Activated naive CD8-positive, alpha-beta T cell treated with anti-CD3 and anti-CD28 coated beads for 36 hours (primary cell): ENCODE results near the gene DOCK2. TPM values are rescaled to one million over a fixed set of nuclear protein-coding genes. Genes with fewer than 3 reads are reported as not detected.

Source experiments
- DNase-seq: peaks from one replicate; pipeline ENCODE4 v3.0.0; 2021
- H3K27ac Mint-ChIP-seq: one replicate; pipeline ENCODE4 v1.8.0; 2022; ENCODE audit warnings: mild to moderate bottlenecking, moderate library complexity, mixed read lengths
- H3K27me3 Mint-ChIP-seq: one replicate; pipeline ENCODE4 v1.8.0; 2022; ENCODE audit warnings: mild to moderate bottlenecking, mixed read lengths
- H3K36me3 Mint-ChIP-seq: one replicate; pipeline ENCODE4 v1.8.0; 2021; ENCODE audit warnings: mild to moderate bottlenecking, mixed read lengths
- H3K4me1 Mint-ChIP-seq: one replicate; pipeline ENCODE4 v1.8.0; 2021; ENCODE audit warnings: mixed read lengths
- H3K4me3 Mint-ChIP-seq: one replicate; pipeline ENCODE4 v1.8.0; 2022; ENCODE audit warnings: mild to moderate bottlenecking, moderate library complexity, mixed read lengths
- H3K9me3 Mint-ChIP-seq: one replicate; pipeline ENCODE4 v1.8.0; 2022; ENCODE audit warnings: mixed read lengths
- total RNA-seq, 2 experiments: library from RNA; stranded (reverse); gene quantifications; one replicate each; pipeline ENCODE4 v1.2.3, GENCODE V29; 2021

Gene DOCK2
- total RNA-seq, 2 experiments from 2014 or later: 149 TPM

- H3K27me3 Mint-ChIP-seq: no peaks in the 10 kb centered on the region
- no peak for DNase-seq
- H3K36me3 Mint-ChIP-seq: peaks cover 7% of the 10 kb centered on the region
- H3K9me3 Mint-ChIP-seq: no peaks in the 10 kb centered on the region
- H3K4me3 Mint-ChIP-seq: no peak overlapping the region
- H3K27ac Mint-ChIP-seq: no peak overlapping the region
- no peaks in the 10 kb centered on the region for H3K4me1 Mint-ChIP-seq
These were observed 334.1 kb downstream of the DOCK2 start for GRCh38 chr5:169970911-169971765.

- Mint-ChIP-seq H3K4me3 (no peak overlapping the region), H3K36me3 (peaks cover 7% of the 10 kb centered on the region), H3K27ac (no peak overlapping the region), H3K4me1 (no peaks in the 10 kb centered on the region), H3K9me3 (no peaks in the 10 kb centered on the region), H3K27me3 (no peaks in the 10 kb centered on the region)
- no peak for DNase-seq
These were observed 334.7 kb downstream of the DOCK2 start for GRCh38 chr5:169971780-169972179.

- no peaks in the 10 kb centered on the region for H3K27me3 Mint-ChIP-seq
- H3K36me3 Mint-ChIP-seq: peaks cover 4% of the 10 kb centered on the region
- no peaks in the 10 kb centered on the region for H3K9me3 Mint-ChIP-seq
- no peak for DNase-seq
- no peak overlapping the region for H3K4me3 Mint-ChIP-seq
- H3K27ac Mint-ChIP-seq: no peak overlapping the region
- H3K4me1 Mint-ChIP-seq: no peaks in the 10 kb centered on the region
These were observed 336.0 kb downstream of the DOCK2 start for GRCh38 chr5:169973056-169973455.

GRCh38 chr5:169974121-169974770 lies 337.2 kb downstream of the DOCK2 start:
- no peak overlapping the region for H3K27ac Mint-ChIP-seq
- H3K9me3 Mint-ChIP-seq: no peaks in the 10 kb centered on the region
- H3K36me3 Mint-ChIP-seq: peaks cover 2% of the 10 kb centered on the region
- H3K27me3 Mint-ChIP-seq: no peaks in the 10 kb centered on the region
- H3K4me3 Mint-ChIP-seq: no peak overlapping the region
- H3K4me1 Mint-ChIP-seq: no peaks in the 10 kb centered on the region
- no peak for DNase-seq

GRCh38 chr5:169978714-169979113 lies 341.6 kb downstream of the DOCK2 start:
- Mint-ChIP-seq H3K4me3 (no peak overlapping the region), H3K36me3 (peaks cover 15% of the 10 kb centered on the region), H3K4me1 (no peaks in the 10 kb centered on the region), H3K27ac (no peak overlapping the region), H3K27me3 (no peaks in the 10 kb centered on the region), H3K9me3 (no peaks in the 10 kb centered on the region)
- DNase-seq: no peak

- Mint-ChIP-seq H3K36me3 (peaks cover 19% of the 10 kb centered on the region), H3K4me3 (no peak overlapping the region), H3K27ac (no peak overlapping the region), H3K27me3 (no peaks in the 10 kb centered on the region), H3K9me3 (no peaks in the 10 kb centered on the region), H3K4me1 (no peaks in the 10 kb centered on the region)
- DNase-seq: no peak
These were observed 342.8 kb downstream of the DOCK2 start for GRCh38 chr5:169979871-169980270.

GRCh38 chr5:169980418-169981053 lies 343.5 kb downstream of the DOCK2 start, which contains the start of gene INSYN2B:
Gene INSYN2B, minus strand, starts transcription at chr5:169980495. Its CDS starts 96,597 bp downstream, at chr5:169883898.
- H3K36me3 Mint-ChIP-seq: peaks cover 24% of the 10 kb centered on the region
- H3K4me3 Mint-ChIP-seq: no peak within 1 kb of the TSS
- H3K27me3 Mint-ChIP-seq: no peaks in the 10 kb centered on the region
- no peak within 1 kb of the TSS for H3K27ac Mint-ChIP-seq
- DNase-seq: no peak
- H3K9me3 Mint-ChIP-seq: no peaks in the 10 kb centered on the region
- H3K4me1 Mint-ChIP-seq: no peaks in the 10 kb centered on the region

GRCh38 chr5:169988206-169988605 lies 351.1 kb downstream of the DOCK2 start:
- Mint-ChIP-seq H3K36me3 (peaks cover 23% of the 10 kb centered on the region), H3K27ac (no peak overlapping the region), H3K4me3 (no peak overlapping the region), H3K9me3 (no peaks in the 10 kb centered on the region), H3K4me1 (no peaks in the 10 kb centered on the region), H3K27me3 (no peaks in the 10 kb centered on the region)
- DNase-seq: no peak

- Mint-ChIP-seq H3K9me3 (no peaks in the 10 kb centered on the region), H3K27ac (no peak overlapping the region), H3K4me3 (no peak overlapping the region), H3K27me3 (no peaks in the 10 kb centered on the region), H3K4me1 (no peaks in the 10 kb centered on the region), H3K36me3 (peaks cover 21% of the 10 kb centered on the region)
- DNase-seq: no peak
These were observed 351.9 kb downstream of the DOCK2 start for GRCh38 chr5:169988947-169989346.

- H3K4me3 Mint-ChIP-seq: no peak overlapping the region
- no peak overlapping the region for H3K27ac Mint-ChIP-seq
- DNase-seq: no peak
- H3K27me3 Mint-ChIP-seq: no peaks in the 10 kb centered on the region
- H3K9me3 Mint-ChIP-seq: no peaks in the 10 kb centered on the region
- H3K4me1 Mint-ChIP-seq: no peaks in the 10 kb centered on the region
- H3K36me3 Mint-ChIP-seq: peaks cover 17% of the 10 kb centered on the region
These were observed 352.3 kb downstream of the DOCK2 start for GRCh38 chr5:169989365-169989764.

GRCh38 chr5:169991115-169991869 lies 354.2 kb downstream of the DOCK2 start:
- peaks cover 18% of the 10 kb centered on the region for H3K36me3 Mint-ChIP-seq
- H3K27ac Mint-ChIP-seq: peak overlapping the region; percentile 12

GRCh38 chr5:169992789-169993484 lies 355.9 kb downstream of the DOCK2 start:
- Mint-ChIP-seq H3K9me3 (no peaks in the 10 kb centered on the region), H3K36me3 (peaks cover 18% of the 10 kb centered on the region), H3K27ac (no peak overlapping the region), H3K4me1 (no peaks in the 10 kb centered on the region), H3K27me3 (no peaks in the 10 kb centered on the region), H3K4me3 (no peak overlapping the region)
- DNase-seq: no peak

More at GRCh38 chr5:169991115-169991869, 354.2 kb downstream of the DOCK2 start:
- DNase-seq: no peak
- H3K4me3 Mint-ChIP-seq: no peak overlapping the region
- H3K9me3 Mint-ChIP-seq: no peaks in the 10 kb centered on the region
- no peaks in the 10 kb centered on the region for H3K27me3 Mint-ChIP-seq
- no peaks in the 10 kb centered on the region for H3K4me1 Mint-ChIP-seq

GRCh38 chr5:169993485-169993790 lies 356.4 kb downstream of the DOCK2 start:
- H3K36me3 Mint-ChIP-seq: peaks cover 21% of the 10 kb centered on the region

GRCh38 chr5:169997798-169998197 lies 360.7 kb downstream of the DOCK2 start:
- no peak for DNase-seq
- Mint-ChIP-seq H3K36me3 (peaks cover 47% of the 10 kb centered on the region), H3K9me3 (no peaks in the 10 kb centered on the region), H3K27ac (no peak overlapping the region), H3K4me3 (no peak overlapping the region), H3K4me1 (no peaks in the 10 kb centered on the region), H3K27me3 (no peaks in the 10 kb centered on the region)

More at GRCh38 chr5:169993485-169993790, 356.4 kb downstream of the DOCK2 start:
- DNase-seq: no peak
- no peak overlapping the region for H3K4me3 Mint-ChIP-seq
- H3K27me3 Mint-ChIP-seq: no peaks in the 10 kb centered on the region
- H3K27ac Mint-ChIP-seq: no peak overlapping the region
- no peaks in the 10 kb centered on the region for H3K4me1 Mint-ChIP-seq
- H3K9me3 Mint-ChIP-seq: no peaks in the 10 kb centered on the region
